Keratinocyte (primary cell): ENCODE results near the gene PLTP. TPM values are rescaled to one million over a fixed set of nuclear protein-coding genes. Genes with fewer than 3 reads are reported as not detected.
A peak's percentile ranks its signal among the peaks of the same experiment; 100 is the strongest.

Source experiments
- DNase-seq: peaks from one replicate; pipeline ENCODE4 v3.0.0-alpha.2; 2011; ENCODE audit warnings: low read depth, missing footprints, low spot score
- FAIRE-seq: peaks from 2 replicates; lab custom pipeline; 2011; peaks lifted over from hg19 to GRCh38; lab: Jason Lieb, UNC
- H2AFZ ChIP-seq: 2 replicates; pipeline ENCODE4 v1.6.0; 2012; ENCODE audit warnings: low read length, control low read depth, inconsistent platforms; ENCODE audit not compliant: control insufficient read depth
- H3K27ac ChIP-seq: 2 replicates; pipeline ENCODE4 v1.5.1; 2011; ENCODE audit warnings: low read length; ENCODE audit not compliant: control insufficient read depth, insufficient read depth
- H3K27me3 ChIP-seq: 3 replicates; pipeline ENCODE4 v1.6.0; 2011; ENCODE audit warnings: low read length; ENCODE audit not compliant: control insufficient read depth, insufficient read depth; ENCODE audit errors: extremely low read depth
- H3K36me3 ChIP-seq, 2 experiments: 2 replicates in 1 of 2; 3 replicates in 1 of 2; pipeline ENCODE4 v1.5.1; 2011; ENCODE audit warnings: low read length in 2 of 2, mild to moderate bottlenecking in 1 of 2; ENCODE audit not compliant: control insufficient read depth in 2 of 2, insufficient read depth in 2 of 2; ENCODE audit errors: extremely low read depth in 1 of 2
- H3K4me1 ChIP-seq: 3 replicates; pipeline ENCODE4 v1.5.1; 2011; ENCODE audit warnings: low read length; ENCODE audit not compliant: control insufficient read depth, insufficient read depth; ENCODE audit errors: extremely low read depth
- H3K4me2 ChIP-seq: 3 replicates; pipeline ENCODE4 v1.6.0; 2011; ENCODE audit warnings: low read depth, low read length; ENCODE audit not compliant: control insufficient read depth, insufficient read depth; ENCODE audit errors: extremely low read depth
- H3K4me3 ChIP-seq, 3 experiments: fragments of 200-600 bp in 1 of 3; sonication (generic) in 1 of 3; 2 replicates in 2 of 3; 3 replicates in 1 of 3; pipeline ENCODE4 v1.5.1; 2011 to 2016; ENCODE audit warnings: low read length in 3 of 3, mild to moderate bottlenecking in 3 of 3, control low read depth in 2 of 3, inconsistent platforms in 1 of 3, low read depth in 1 of 3, mixed read lengths in 1 of 3, mixed run types in 1 of 3, moderate library complexity in 1 of 3; ENCODE audit not compliant: control insufficient read depth in 2 of 3, insufficient read depth in 2 of 3; ENCODE audit errors: extremely low read depth in 1 of 3
- H3K79me2 ChIP-seq: 2 replicates; pipeline ENCODE4 v1.6.0; 2012; ENCODE audit warnings: low read length; ENCODE audit not compliant: control insufficient read depth, insufficient read depth
- H3K9ac ChIP-seq: 3 replicates; pipeline ENCODE4 v1.6.0; 2011; ENCODE audit warnings: low read length; ENCODE audit not compliant: control insufficient read depth, insufficient read depth; ENCODE audit errors: extremely low read depth
- H3K9me1 ChIP-seq: 3 replicates; pipeline ENCODE4 v1.6.0; 2011; ENCODE audit warnings: low read length; ENCODE audit not compliant: control insufficient read depth, insufficient read depth; ENCODE audit errors: extremely low read depth
- H3K9me3 ChIP-seq: 2 replicates; pipeline ENCODE4 v1.5.1; 2012; ENCODE audit warnings: low read depth, low read length; ENCODE audit not compliant: control insufficient read depth
- H4K20me1 ChIP-seq: 3 replicates; pipeline ENCODE4 v1.6.0; 2011; ENCODE audit warnings: low read length; ENCODE audit not compliant: control insufficient read depth, insufficient read depth; ENCODE audit errors: extremely low read depth
- CTCF ChIP-seq, 3 experiments: IDR thresholded peaks in 1 of 3; conservative IDR thresholded peaks in 1 of 3; optimal IDR thresholded peaks in 1 of 3; 2 replicates in 2 of 3; 3 replicates in 1 of 3; pipeline versions ENCODE3 to v1.5.1; 2011; ENCODE audit warnings: low read length in 3 of 3, mild to moderate bottlenecking in 3 of 3, moderate library complexity in 2 of 3, control low read depth in 1 of 3, inconsistent platforms in 1 of 3; ENCODE audit not compliant: insufficient read depth in 2 of 3; ENCODE audit errors: extremely low read depth in 1 of 3
- EZH2 ChIP-seq: IDR thresholded peaks from one replicate; pipeline ENCODE4 v1.6.1; 2012; ENCODE audit warnings: inconsistent platforms, mild to moderate bottlenecking, low read length, moderate library complexity
- dilution Hi-C: fragments of 300-500 bp; cut with MboI; formaldehyde crosslinking; loops from one replicate; pipeline ENCODE4 v1.7.0; 2020; ENCODE audit warnings: low sequenced_read_pairs; ENCODE audit not compliant: extremely low pct_ligation_motif_present
- polyA plus RNA-seq, 5 experiments: library from polyadenylated mRNA; depleted of rRNA in 3 of 5; stranded (reverse) in 3 of 5; stranded (forward) in 1 of 5; unstranded in 1 of 5; fragments of >200 nt; gene quantifications; 1 replicate in 1 of 5; 2 replicates in 3 of 5; 3 replicates in 1 of 5; pipeline versions ENCODE4 v1.2.1 to v1.2.3, GENCODE V29; 2011 to 2012; ENCODE audit warnings: missing spikeins in 2 of 5, low read depth in 1 of 5, low replicate concordance in 1 of 5

The PLTP gene
- polyA plus RNA-seq, 1 donor (not counting 4 experiments of a cell fraction or from before 2014, with no cell fraction given): 26.3 TPM

DNA sequence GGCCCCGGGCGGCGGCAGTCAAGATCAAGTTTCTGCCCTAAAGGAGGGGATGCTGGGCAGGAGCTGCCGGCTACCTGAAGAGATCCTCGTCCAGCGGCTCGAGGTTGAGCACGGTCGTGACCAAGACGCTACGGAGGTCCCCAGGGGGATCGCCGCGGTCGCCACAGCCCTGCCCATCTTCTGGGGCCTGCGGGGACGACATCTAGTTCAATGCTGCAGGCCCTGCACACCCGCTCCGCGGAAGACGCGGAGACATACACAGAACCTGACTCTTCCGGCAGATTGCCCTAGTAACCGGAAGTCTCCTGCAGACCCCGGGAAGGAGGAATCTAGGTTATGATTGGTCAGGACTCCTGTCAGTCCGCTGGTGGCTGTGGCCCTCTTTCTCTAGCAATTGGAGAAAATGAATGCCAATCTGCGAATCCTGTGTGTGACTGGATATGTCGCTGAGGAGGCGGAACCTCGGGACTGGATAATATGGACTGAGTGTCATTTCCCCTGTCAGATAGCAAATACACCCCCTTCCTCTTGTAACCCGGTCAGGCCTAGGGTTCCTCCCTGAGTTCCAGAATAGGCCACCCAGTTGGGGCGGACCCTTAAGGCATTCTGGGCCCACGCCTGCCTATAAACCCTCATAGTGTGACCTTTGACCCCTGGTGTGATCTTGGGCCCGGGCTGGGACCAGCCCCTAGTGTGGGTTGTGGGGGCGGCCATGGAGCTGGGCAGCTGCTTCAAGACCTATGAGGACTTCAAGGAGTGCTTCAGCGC lies 54.7 kb downstream of the PLTP start, which contains the start of the genes ACOT8 and ZSWIM3:
Gene ACOT8 (minus strand): TSS at position 279 of the 768 bp plus-strand sequence. CDS start 77 bp downstream, at position 202.
Gene ZSWIM3 (plus strand): TSS at position 501 of the 768 bp plus-strand sequence. CDS start 212 bp downstream, at position 713.
- Histone ChIP-seq H4K20me1 (no peaks in the 10 kb centered on the region), H3K9me3 (no peaks in the 10 kb centered on the region), H3K4me1 (peaks cover 14% of the 10 kb centered on the region), H3K27ac (peak within 1 kb of the TSS; percentile 61), H3K36me3 (no peaks in the 10 kb centered on the region), H2AFZ (peak within 1 kb of the TSS; percentile 97), H3K4me3 (peak within 1 kb of the TSS; percentile 77 to 98 (median 93)), H3K4me2 (peak within 1 kb of the TSS; percentile 99), H3K27me3 (no peaks in the 10 kb centered on the region), H3K79me2 (peaks cover 18% of the 10 kb centered on the region), H3K9ac (peak within 1 kb of the TSS; percentile 82), H3K9me1 (no peaks in the 10 kb centered on the region)
- DNase-seq: peak; percentile 92
- peak; percentile 66 for FAIRE-seq
- TF ChIP-seq CTCF (optimal IDR thresholded peaks at IDR 0.05 in 1 of 3, IDR thresholded peaks at IDR 0.05 in 1 of 3, conservative IDR thresholded peaks at IDR 0.05 in 1 of 3; ENCODE audit: extremely low read depth in 1 of 3, insufficient read depth in 2 of 3, low read length in 3 of 3): no peak
- TF ChIP-seq EZH2: no peak
- dilution Hi-C loops: no loop called here

DNA sequence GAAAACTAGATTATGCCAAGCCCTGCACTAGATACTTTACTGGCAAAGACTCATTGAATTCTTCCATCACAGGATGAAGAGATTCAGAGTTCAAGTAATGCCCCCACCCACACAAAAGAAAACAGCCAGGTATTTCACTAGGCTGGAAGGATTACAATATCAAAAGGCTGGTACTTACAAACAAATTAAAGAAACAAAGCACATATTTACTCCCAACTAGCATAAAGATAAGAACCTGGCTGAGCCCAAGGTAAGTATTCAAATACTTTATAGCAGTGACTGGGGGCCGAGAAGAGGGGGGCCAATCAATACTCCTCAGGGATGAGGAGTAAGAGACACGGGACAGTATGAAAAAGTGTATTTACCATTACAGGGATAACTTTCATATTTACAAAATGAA lies 58.5 kb downstream of the PLTP start:
- DNase-seq: no peak
- no peak overlapping the region for H3K9ac ChIP-seq

More for the DNA sequence above, 58.5 kb downstream of the PLTP start:
- dilution Hi-C loops: no loop called here
- Histone ChIP-seq H3K27me3 (no peaks in the 10 kb centered on the region), H3K9me3 (no peaks in the 10 kb centered on the region), H3K9me1 (no peaks in the 10 kb centered on the region), H3K4me1 (peaks cover 14% of the 10 kb centered on the region), H3K36me3 (peaks cover 0 to 4% of the 10 kb centered on the region in 2 experiments), H3K27ac (no peak overlapping the region), H3K79me2 (peaks cover 18% of the 10 kb centered on the region), H3K4me3 (no peak overlapping the region), H3K4me2 (no peak overlapping the region), H2AFZ (no peak overlapping the region), H4K20me1 (no peaks in the 10 kb centered on the region)
- FAIRE-seq: no peak
- TF ChIP-seq EZH2 (no peak), CTCF (optimal IDR thresholded peaks at IDR 0.05 in 1 of 3, IDR thresholded peaks at IDR 0.05 in 1 of 3, conservative IDR thresholded peaks at IDR 0.05 in 1 of 3; ENCODE audit: extremely low read depth in 1 of 3, insufficient read depth in 2 of 3, low read length in 3 of 3) (no peak)
